ENCODE data around the gene GNG11.
"Not testable (repeated sequence)": the region's sequence is repeated elsewhere in the genome, so short reads cannot be mapped to it uniquely, and the experiment has no call there.

Gene GNG11

GRCh38 chr7:93913197-93913596, 8.3 kb upstream of the GNG11 start:
- DNase-seq: no peak

- no peak for DNase-seq
These were observed 6.9 kb upstream of the GNG11 start for GRCh38 chr7:93914581-93915066.

GRCh38 chr7:93915206-93915842, 6.2 kb upstream of the GNG11 start:
- DNase-seq: not testable (repeated sequence)

- not testable (repeated sequence) for DNase-seq
These were observed 5.6 kb upstream of the GNG11 start for GRCh38 chr7:93915888-93916287.

- DNase-seq: not testable (repeated sequence)
These were observed 5.2 kb upstream of the GNG11 start for GRCh38 chr7:93916315-93916714.

GRCh38 chr7:93920496-93921182, 896 bp upstream of the GNG11 start:
- no peak for DNase-seq

GRCh38 chr7:93921186-93921585, 349 bp upstream of the GNG11 start:
- DNase-seq: no peak

- no peak for DNase-seq
These were observed 1.8 kb downstream of the GNG11 start for GRCh38 chr7:93923296-93923695.

- no peak for DNase-seq
These were observed 2.4 kb downstream of the GNG11 start for GRCh38 chr7:93923942-93924341.

GRCh38 chr7:93926800-93927199, 5.3 kb downstream of the GNG11 start:
- DNase-seq: no peak

- DNase-seq: no peak
These were observed 6.0 kb downstream of the GNG11 start for GRCh38 chr7:93927585-93927984.

- no peak for DNase-seq
These were observed 10.1 kb downstream of the GNG11 start for GRCh38 chr7:93931655-93932054.

- no peak for DNase-seq
These were observed 11.6 kb downstream of the GNG11 start for GRCh38 chr7:93933156-93933555.

- no peak for DNase-seq
These were observed 13.6 kb downstream of the GNG11 start for GRCh38 chr7:93935102-93935501.

GRCh38 chr7:93937818-93938217, 16.3 kb downstream of the GNG11 start:
- DNase-seq: no peak

- no peak for DNase-seq
These were observed 16.8 kb downstream of the GNG11 start for GRCh38 chr7:93938293-93938692.

- no peak for DNase-seq
These were observed 20.4 kb downstream of the GNG11 start for GRCh38 chr7:93941945-93942344.

- no peak for DNase-seq
These were observed 22.4 kb downstream of the GNG11 start for GRCh38 chr7:93943816-93944540.

GRCh38 chr7:93944673-93945072, 23.1 kb downstream of the GNG11 start:
- no peak for DNase-seq

GRCh38 chr7:93945083-93945482, 23.5 kb downstream of the GNG11 start:
- DNase-seq: no peak

GRCh38 chr7:93945756-93946535, 24.4 kb downstream of the GNG11 start:
- no peak for DNase-seq

- no peak for DNase-seq
These were observed 26.6 kb downstream of the GNG11 start for GRCh38 chr7:93948106-93948505.

- no peak for DNase-seq
These were observed 27.3 kb downstream of the GNG11 start for GRCh38 chr7:93948873-93949272.
